Upper lobe of right lung (tissue), 1 donor: ENCODE data around the gene ORMDL1. TPM values are rescaled to one million over a fixed set of nuclear protein-coding genes. Genes with fewer than 3 reads are reported as not detected.

Experiments
- ATAC-seq: fragments of 200-7000 bp; cut with Tn5 transposase; one replicate; pipeline ENCODE4 v1.9.1; 2020; ENCODE audit warnings: mild to moderate bottlenecking, moderate library complexity
- DNase-seq: peaks from one replicate; pipeline ENCODE4 v3.0.0-alpha.2; 2020
- H3K27ac ChIP-seq: fragments of 200-600 bp; one replicate; pipeline ENCODE4 v1.8.0; 2022
- H3K27me3 ChIP-seq: fragments of 200-600 bp; one replicate; pipeline ENCODE4 v1.8.0; 2022; ENCODE audit warnings: mild to moderate bottlenecking
- H3K36me3 ChIP-seq: fragments of 200-600 bp; one replicate; pipeline ENCODE4 v1.8.0; 2022
- H3K4me1 ChIP-seq: fragments of 200-600 bp; one replicate; pipeline ENCODE4 v1.8.0; 2022
- H3K4me3 ChIP-seq: fragments of 200-600 bp; one replicate; pipeline ENCODE4 v1.8.0; 2022; ENCODE audit warnings: mild to moderate bottlenecking
- H3K9me3 ChIP-seq: fragments of 200-600 bp; one replicate; pipeline ENCODE4 v1.8.0; 2022
- intact Hi-C: fragments of 100-400 bp; cut with DNase I; formaldehyde crosslinking; loops from one replicate; pipeline ENCODE4 v1.11.0; 2022
- total RNA-seq: library from RNA; stranded (reverse); fragmentation: NEBNext Ultra II Directional; extraction: Animal tissue kit (Norgen Biotek cat#: 25700); gene quantifications from one replicate; pipeline ENCODE4 v1.2.1, GENCODE V29; 2021
- TF ChIP-seq, protein P1 (sequence below): fragments of 200-600 bp; IDR thresholded peaks from one replicate; pipeline ENCODE4 v1.8.0; 2022; ENCODE audit warnings: antibody characterized with exemption
- donor health status: DM: no; HTN: yes; CAD: no; lungs with severe emphysema.

The ORMDL1 gene
- total RNA-seq, 1 donor from 2014 or later = 65.0 TPM

DNA sequence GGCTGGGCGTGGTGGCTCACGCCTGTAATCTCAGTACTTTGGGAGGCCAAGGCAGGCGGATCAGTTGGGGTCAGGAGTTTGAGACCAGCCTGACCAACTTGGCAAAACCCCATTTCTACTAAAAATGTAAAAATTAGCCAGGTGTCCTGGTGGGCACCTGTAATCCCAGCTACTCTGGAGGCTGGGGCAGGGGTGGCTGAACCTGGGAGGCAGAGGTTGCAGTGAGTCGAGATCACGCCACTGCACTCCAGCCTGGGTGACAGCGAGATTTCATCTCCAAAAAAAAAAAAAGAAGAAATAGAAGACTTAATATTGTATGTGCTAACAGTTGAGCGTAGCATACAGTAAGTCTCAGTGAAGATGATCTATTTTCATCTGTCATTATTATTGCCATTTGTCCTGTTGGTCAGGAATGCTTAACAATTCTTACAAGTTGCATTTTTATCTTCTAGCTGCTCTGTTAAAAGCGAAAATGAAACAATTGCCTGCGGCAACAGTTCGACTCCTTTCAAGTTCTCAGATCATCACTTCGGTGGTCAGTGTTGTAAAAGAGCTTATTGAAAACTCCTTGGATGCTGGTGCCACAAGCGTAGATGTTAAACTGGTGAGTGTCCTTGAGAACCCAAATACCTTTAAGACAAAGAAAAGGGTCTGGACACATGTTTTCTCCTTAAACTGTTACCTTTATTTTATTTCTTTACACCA is 7.4 kb upstream of the ORMDL1 start:
- Histone ChIP-seq H3K27ac (no peak overlapping the region), H3K27me3 (no peaks in the 10 kb centered on the region), H3K36me3 (peaks cover 40% of the 10 kb centered on the region), H3K4me3 (no peak overlapping the region), H3K4me1 (no peaks in the 10 kb centered on the region), H3K9me3 (no peaks in the 10 kb centered on the region)
- TF ChIP-seq, protein P1, sequence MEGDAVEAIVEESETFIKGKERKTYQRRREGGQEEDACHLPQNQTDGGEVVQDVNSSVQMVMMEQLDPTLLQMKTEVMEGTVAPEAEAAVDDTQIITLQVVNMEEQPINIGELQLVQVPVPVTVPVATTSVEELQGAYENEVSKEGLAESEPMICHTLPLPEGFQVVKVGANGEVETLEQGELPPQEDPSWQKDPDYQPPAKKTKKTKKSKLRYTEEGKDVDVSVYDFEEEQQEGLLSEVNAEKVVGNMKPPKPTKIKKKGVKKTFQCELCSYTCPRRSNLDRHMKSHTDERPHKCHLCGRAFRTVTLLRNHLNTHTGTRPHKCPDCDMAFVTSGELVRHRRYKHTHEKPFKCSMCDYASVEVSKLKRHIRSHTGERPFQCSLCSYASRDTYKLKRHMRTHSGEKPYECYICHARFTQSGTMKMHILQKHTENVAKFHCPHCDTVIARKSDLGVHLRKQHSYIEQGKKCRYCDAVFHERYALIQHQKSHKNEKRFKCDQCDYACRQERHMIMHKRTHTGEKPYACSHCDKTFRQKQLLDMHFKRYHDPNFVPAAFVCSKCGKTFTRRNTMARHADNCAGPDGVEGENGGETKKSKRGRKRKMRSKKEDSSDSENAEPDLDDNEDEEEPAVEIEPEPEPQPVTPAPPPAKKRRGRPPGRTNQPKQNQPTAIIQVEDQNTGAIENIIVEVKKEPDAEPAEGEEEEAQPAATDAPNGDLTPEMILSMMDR = no peak
- intact Hi-C loops = no loop called here
- no peak for ATAC-seq
- DNase-seq = no peak

DNA sequence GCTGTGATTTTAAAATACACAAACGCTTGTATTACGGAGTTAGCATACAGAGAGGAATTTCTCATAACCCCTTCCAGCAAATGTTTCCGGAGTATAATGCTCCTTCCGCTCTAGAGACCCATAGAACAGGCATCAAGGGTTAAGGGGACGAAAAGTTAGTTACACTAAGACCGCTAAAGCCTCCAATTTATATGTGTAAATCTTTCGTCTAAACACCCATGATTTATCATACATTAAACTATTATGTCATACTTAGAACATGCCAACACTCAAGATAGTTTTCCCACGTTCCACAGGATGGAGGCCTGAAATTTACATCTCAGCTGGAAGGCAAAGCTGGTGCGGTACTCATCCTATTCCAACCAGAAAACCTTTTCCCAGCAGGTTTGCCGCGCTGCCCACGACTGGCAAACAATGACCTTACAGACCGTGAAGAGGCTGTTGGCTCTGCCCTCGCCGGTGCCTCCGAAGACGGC is 650 bp downstream of the ORMDL1 start:
- no peaks in the 10 kb centered on the region for H3K27me3 ChIP-seq
- ATAC-seq (no peak), DNase-seq (no peak)
- intact Hi-C loops = no loop called here
- H3K27ac ChIP-seq = peak overlapping the region; percentile 98
- TF ChIP-seq, protein P1 = no peak
- H3K4me3 ChIP-seq = peak overlapping the region; percentile 62
- no peaks in the 10 kb centered on the region for H3K9me3 ChIP-seq
- H3K36me3 ChIP-seq = peaks cover 31% of the 10 kb centered on the region
- peaks cover 31% of the 10 kb centered on the region for H3K4me1 ChIP-seq

DNA sequence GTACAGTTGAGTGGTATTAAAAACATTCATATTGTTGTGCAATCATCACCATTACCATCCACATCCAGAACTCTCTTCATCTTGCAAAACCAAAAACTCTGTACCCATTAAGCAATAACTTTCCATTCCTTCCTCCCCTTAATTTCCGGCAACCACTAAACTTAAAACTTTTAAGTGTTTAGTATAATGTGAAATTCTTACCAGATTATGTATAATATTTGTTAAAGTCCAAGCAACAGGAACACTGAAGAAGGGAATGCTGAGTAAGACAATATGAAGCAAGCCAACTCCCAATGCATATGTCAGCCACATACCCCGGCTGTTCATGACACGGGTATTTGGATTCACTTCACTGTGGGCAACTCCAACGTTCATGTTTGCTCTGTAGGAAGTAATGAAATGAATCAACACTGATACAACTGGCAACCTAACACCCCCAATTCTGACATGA is 1.9 kb downstream of the ORMDL1 start:
- H3K36me3 ChIP-seq = peaks cover 43% of the 10 kb centered on the region
- H3K4me3 ChIP-seq = peak overlapping the region; percentile 62
- intact Hi-C loops = no loop called here
- H3K9me3 ChIP-seq = no peaks in the 10 kb centered on the region
- DNase-seq (no peak), ATAC-seq (no peak)
- TF ChIP-seq, protein P1 = no peak
- no peaks in the 10 kb centered on the region for H3K27me3 ChIP-seq
- peaks cover 31% of the 10 kb centered on the region for H3K4me1 ChIP-seq
- H3K27ac ChIP-seq = peak overlapping the region; percentile 98

DNA sequence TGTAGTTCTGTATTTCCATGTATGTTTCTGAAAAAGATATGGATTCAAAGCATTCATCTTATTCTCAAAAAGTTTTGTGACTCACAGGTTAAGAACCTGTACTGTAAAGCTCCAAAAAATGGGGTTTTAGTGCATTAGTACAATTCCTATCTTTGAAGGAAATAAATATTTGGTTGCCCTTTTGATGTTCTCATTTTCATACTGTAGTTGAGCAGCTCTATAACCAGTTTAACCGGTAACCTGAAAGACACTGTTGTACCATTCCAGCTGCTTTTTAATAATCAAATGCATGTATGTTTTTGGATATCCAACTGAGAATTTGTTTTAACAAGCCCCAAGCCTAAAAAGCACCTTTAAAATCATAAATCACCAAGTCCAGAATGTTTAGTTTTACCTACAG is 11.9 kb downstream of the ORMDL1 start:
- no peaks in the 10 kb centered on the region for H3K27me3 ChIP-seq
- H3K27ac ChIP-seq = no peak overlapping the region
- TF ChIP-seq, protein P1 = no peak
- no peaks in the 10 kb centered on the region for H3K4me1 ChIP-seq
- intact Hi-C loops = no loop called here
- ATAC-seq (no peak), DNase-seq (no peak)
- H3K36me3 ChIP-seq = peaks cover 90% of the 10 kb centered on the region
- H3K4me3 ChIP-seq = no peak overlapping the region
- no peaks in the 10 kb centered on the region for H3K9me3 ChIP-seq

DNA sequence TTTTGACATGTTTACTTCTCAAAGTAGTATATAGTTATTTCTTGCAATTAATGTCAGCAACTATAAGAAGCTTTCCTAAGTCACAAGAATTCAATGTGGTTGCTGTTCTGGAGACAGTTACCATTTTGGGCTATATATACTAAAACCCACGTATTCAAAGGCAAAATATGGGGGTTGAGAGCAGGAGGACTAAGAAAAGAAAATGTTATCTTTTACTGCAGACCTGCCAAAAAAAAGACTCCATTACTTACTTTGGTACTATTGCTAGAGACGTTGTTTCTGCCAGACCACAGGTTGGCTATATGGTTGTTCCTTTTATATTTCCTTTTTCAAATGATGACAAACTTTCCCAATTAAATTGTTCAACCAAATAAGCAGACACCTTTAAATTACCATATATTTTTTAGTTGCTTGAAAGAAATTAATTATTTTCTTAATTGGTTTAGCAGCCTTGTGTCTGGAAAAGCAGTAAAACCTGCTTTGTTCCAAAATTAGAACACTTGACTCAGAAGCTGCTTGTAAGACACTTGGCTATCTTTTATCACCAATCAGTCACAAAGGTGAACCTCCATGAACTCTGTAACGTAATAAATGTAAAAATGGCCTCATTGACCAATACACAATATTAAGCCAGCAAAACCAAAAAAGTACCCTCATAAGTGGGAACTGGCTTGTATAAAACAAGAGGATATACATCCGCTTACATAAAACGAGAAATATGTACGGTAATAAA is 13.4 kb downstream of the ORMDL1 start:
- intact Hi-C loops = no loop called here
- H3K27ac ChIP-seq = no peak overlapping the region
- no peak overlapping the region for H3K4me3 ChIP-seq
- TF ChIP-seq, protein P1 = no peak
- no peaks in the 10 kb centered on the region for H3K9me3 ChIP-seq
- peaks cover 80% of the 10 kb centered on the region for H3K36me3 ChIP-seq
- ATAC-seq (no peak), DNase-seq (no peak)
- H3K4me1 ChIP-seq = no peaks in the 10 kb centered on the region
- H3K27me3 ChIP-seq = no peaks in the 10 kb centered on the region
